ENCODE measurements around the gene CAPN8.

- TF ChIP-seq JUND (IDR thresholded peaks at IDR 0.05) (peak; percentile 50 to 74), ZBTB33 (IDR thresholded peaks at IDR 0.05) (no peak), CTCF (IDR thresholded peaks at IDR 0.05; ENCODE audit: low read depth, low read length, missing input control) (no peak), REST (IDR thresholded peaks at IDR 0.05) (peak; percentile 76), YY1 (IDR thresholded peaks at IDR 0.05) (peak; percentile 83), SP1 (IDR thresholded peaks at IDR 0.05) (peak; percentile 91)
These were observed 44.2 kb downstream of the CAPN8 start for GRCh38 chr1:223621312-223621734.
